ENCODE measurements around the gene CTBP2.
"Not testable (repeated sequence)": the region's sequence is repeated elsewhere in the genome, so short reads cannot be mapped to it uniquely, and the experiment has no call there.

Gene CTBP2

GRCh38 chr10:124997771-124998623 lies 162.4 kb downstream of the CTBP2 start:
- no peak for DNase-seq (ENCODE audit: low read depth in 2 of 2)

- no peak for DNase-seq (ENCODE audit: low read depth in 2 of 2)
Observed at GRCh38 chr10:124997306-124997705, 163.1 kb downstream of the CTBP2 start.

- DNase-seq (ENCODE audit: low read depth in 2 of 2): no peak
Observed at GRCh38 chr10:124996854-124997215, 163.5 kb downstream of the CTBP2 start.

- DNase-seq (ENCODE audit: low read depth in 2 of 2): no peak
Observed at GRCh38 chr10:124996127-124996853, 164.1 kb downstream of the CTBP2 start.

GRCh38 chr10:124995605-124996004 lies 164.8 kb downstream of the CTBP2 start:
- no peak for DNase-seq (ENCODE audit: low read depth in 2 of 2)

- DNase-seq (ENCODE audit: low read depth in 2 of 2): no peak
Observed at GRCh38 chr10:124994573-124995473, 165.5 kb downstream of the CTBP2 start.

GRCh38 chr10:124993736-124994451 lies 166.5 kb downstream of the CTBP2 start:
- no peak for DNase-seq (ENCODE audit: low read depth in 2 of 2)

- DNase-seq (ENCODE audit: low read depth in 2 of 2): no peak
Observed at GRCh38 chr10:124993345-124993708, 167.0 kb downstream of the CTBP2 start.

- no peak for DNase-seq (ENCODE audit: low read depth in 2 of 2)
Observed at GRCh38 chr10:124992462-124993344, 167.7 kb downstream of the CTBP2 start.

- no peak for DNase-seq (ENCODE audit: low read depth in 2 of 2)
Observed at GRCh38 chr10:124991835-124992234, 168.5 kb downstream of the CTBP2 start.

- no peak for DNase-seq (ENCODE audit: low read depth in 2 of 2)
Observed at GRCh38 chr10:124990671-124991625, 169.4 kb downstream of the CTBP2 start.

GRCh38 chr10:124989526-124989925 lies 170.8 kb downstream of the CTBP2 start:
- no peak for DNase-seq (ENCODE audit: low read depth in 2 of 2)

- not testable (repeated sequence) for DNase-seq (ENCODE audit: low read depth in 2 of 2)
Observed at GRCh38 chr10:124988753-124989152, 171.6 kb downstream of the CTBP2 start.

GRCh38 chr10:124987788-124988187 lies 172.6 kb downstream of the CTBP2 start:
- DNase-seq (ENCODE audit: low read depth in 2 of 2): no peak

- no peak for DNase-seq (ENCODE audit: low read depth in 2 of 2)
Observed at GRCh38 chr10:124985162-124985561, 175.2 kb downstream of the CTBP2 start.

GRCh38 chr10:124984376-124984775 lies 176.0 kb downstream of the CTBP2 start:
- DNase-seq (ENCODE audit: low read depth in 2 of 2): no peak

GRCh38 chr10:124983321-124983720 lies 177.0 kb downstream of the CTBP2 start:
- DNase-seq (ENCODE audit: low read depth in 2 of 2): no peak

GRCh38 chr10:124978376-124978725 lies 182.0 kb downstream of the CTBP2 start:
- DNase-seq (ENCODE audit: low read depth in 2 of 2): no peak

GRCh38 chr10:124977648-124978375 lies 182.6 kb downstream of the CTBP2 start:
- no peak for DNase-seq (ENCODE audit: low read depth in 2 of 2)

Measured in stimulated activated CD8-positive, alpha-beta memory T cell treated with anti-CD3 and anti-CD28 coated beads, Interleukin-7, amount 100 ng/mL, for 1 hour (primary cell).